OCI-LY7 (cell line): ENCODE results near the gene ATXN1. TPM values are rescaled to one million over a fixed set of nuclear protein-coding genes. Genes with fewer than 3 reads are reported as not detected.

Source experiments
- BruUV-seq: library from RNA; stranded (reverse); fragments of 400-500 nt; replicated peaks from 2 replicates; lab custom pipeline; 2021; lab: Mats Ljungman, UMichigan
- CTCF ChIA-PET: fragments of 300-600 bp; sonication (Branson Sonifier 250); formaldehyde crosslinking; loops from one replicate; lab custom pipeline; 2022; ENCODE audit warnings: antibody characterized with exemption; ENCODE audit not compliant: unreplicated experiment; lab: Charles Lee
- POLR2A ChIA-PET: fragments of 300-600 bp; sonication (Branson Sonifier 250); formaldehyde crosslinking; loops from one replicate; lab custom pipeline; 2022; ENCODE audit warnings: antibody characterized with exemption; lab: Charles Lee
- DNase-seq: peaks from one replicate; pipeline ENCODE4 v3.0.0-alpha.2; 2015; ENCODE audit warnings: low spot score
- H2AFZ ChIP-seq: fragments of 200-600 bp; sonication (generic), shearing (Covaris generic); 2 replicates; pipeline ENCODE4 v1.6.1; 2014; ENCODE audit warnings: mild to moderate bottlenecking, antibody characterized with exemption, low read length, moderate library complexity
- H3K27ac ChIP-seq: fragments of 200-600 bp; sonication (generic); 2 replicates; pipeline ENCODE4 v1.5.1; 2014; ENCODE audit warnings: mixed run types, low read depth, mild to moderate bottlenecking, moderate library complexity, low read length, inconsistent platforms; ENCODE audit not compliant: poor library complexity, severe bottlenecking
- H3K36me3 ChIP-seq: fragments of 200-600 bp; sonication (generic); 2 replicates; pipeline ENCODE4 v1.6.1; 2014; ENCODE audit warnings: mild to moderate bottlenecking, antibody characterized with exemption, low read length, moderate library complexity, mixed read lengths; ENCODE audit not compliant: insufficient read depth
- H3K4me1 ChIP-seq: fragments of 200-600 bp; sonication (generic); 2 replicates; pipeline ENCODE4 v1.5.1; 2014; ENCODE audit warnings: mild to moderate bottlenecking, low read length; ENCODE audit not compliant: insufficient read depth, poor library complexity, severe bottlenecking
- H3K4me2 ChIP-seq: fragments of 200-600 bp; sonication (generic); 2 replicates; pipeline ENCODE4 v1.6.1; 2014; ENCODE audit warnings: mild to moderate bottlenecking, low read length
- H3K4me3 ChIP-seq: fragments of 200-600 bp; sonication (generic); 2 replicates; pipeline ENCODE4 v1.5.1; 2014; ENCODE audit warnings: mild to moderate bottlenecking, low read depth, low read length; ENCODE audit not compliant: poor library complexity, severe bottlenecking
- H3K79me2 ChIP-seq: fragments of 200-600 bp; sonication (generic); 2 replicates; pipeline ENCODE4 v1.6.1; 2016; ENCODE audit warnings: low read depth, mild to moderate bottlenecking, low read length, moderate library complexity, mixed read lengths; ENCODE audit not compliant: insufficient read depth
- H3K9me2 ChIP-seq: fragments of 200-600 bp; sonication (generic); 2 replicates; pipeline ENCODE4 v1.6.1; 2016; ENCODE audit warnings: mild to moderate bottlenecking, low read length, mixed read lengths; ENCODE audit not compliant: insufficient read depth
- H3K9me3 ChIP-seq: fragments of 200-600 bp; sonication (generic); 2 replicates; pipeline ENCODE4 v1.6.1; 2014; ENCODE audit warnings: mild to moderate bottlenecking, mixed run types, low read length, mixed read lengths
- H4K20me1 ChIP-seq: fragments of 200-600 bp; sonication (generic); 2 replicates; pipeline ENCODE4 v1.6.1; 2014; ENCODE audit warnings: mild to moderate bottlenecking, antibody characterized with exemption, low read length, moderate library complexity, mixed read lengths; ENCODE audit not compliant: insufficient read depth
- EZH2phosphoT487 ChIP-seq: fragments of 200-600 bp; sonication (generic); IDR thresholded peaks from 2 replicates; pipeline ENCODE4 v1.6.1; 2018; ENCODE audit warnings: low read depth, borderline replicate concordance, mild to moderate bottlenecking, mixed run types, antibody characterized with exemption, low read length, moderate library complexity, mixed read lengths
- intact Hi-C: fragments of 100-400 bp; cut with micrococcal nuclease; formaldehyde crosslinking; loops from one replicate; pipeline ENCODE4 v1.10.0; 2022; ENCODE audit not compliant: unreplicated experiment
- total RNA-seq, 2 experiments: library from RNA; depleted of rRNA in 1 of 2; stranded (reverse); fragments of >200 nt in 1 of 2; shearing (Covaris generic) in 1 of 2; gene quantifications; 2 replicates each; pipeline ENCODE4 v1.2.3, GENCODE V29; 2014 to 2022
- TF ChIP-seq, protein P1 (sequence below): fragments of 200-600 bp; sonication (generic); conservative IDR thresholded peaks from 2 replicates; pipeline ENCODE4 v1.5.1; 2014; ENCODE audit warnings: mild to moderate bottlenecking, antibody characterized with exemption, low read length, moderate library complexity, mixed read lengths

The ATXN1 gene
- total RNA-seq, 2 experiments from 2014 or later = not detected

DNA sequence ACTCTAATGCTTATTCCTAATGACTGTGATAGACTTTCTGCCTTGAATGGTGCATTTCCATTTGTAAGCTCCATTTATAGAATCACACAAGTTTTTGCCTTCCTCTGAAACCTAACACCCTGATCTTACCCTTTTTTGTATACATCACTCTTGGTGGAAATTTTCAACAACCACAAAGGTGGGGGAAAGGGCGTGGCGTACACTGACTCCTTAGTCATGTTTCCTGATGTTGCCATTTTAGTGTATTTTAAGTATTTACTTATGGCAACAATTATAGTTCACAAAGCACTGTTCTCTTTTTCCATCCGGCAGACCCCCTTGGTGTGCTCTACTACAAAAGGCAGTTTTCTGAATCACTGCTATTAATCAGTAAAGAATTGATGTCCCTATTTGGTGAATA lies 92.0 kb downstream of the ATXN1 start:
- ChIA-PET POLR2A (interaction anchor here (0.6 kb wide), 1 partner anchor 134 kb away, joined by 3 read pairs; no protein-coding TSS in a partner anchor), CTCF (no interaction called here)
- no peak for TF ChIP-seq EZH2phosphoT487
- TF ChIP-seq, protein P1, sequence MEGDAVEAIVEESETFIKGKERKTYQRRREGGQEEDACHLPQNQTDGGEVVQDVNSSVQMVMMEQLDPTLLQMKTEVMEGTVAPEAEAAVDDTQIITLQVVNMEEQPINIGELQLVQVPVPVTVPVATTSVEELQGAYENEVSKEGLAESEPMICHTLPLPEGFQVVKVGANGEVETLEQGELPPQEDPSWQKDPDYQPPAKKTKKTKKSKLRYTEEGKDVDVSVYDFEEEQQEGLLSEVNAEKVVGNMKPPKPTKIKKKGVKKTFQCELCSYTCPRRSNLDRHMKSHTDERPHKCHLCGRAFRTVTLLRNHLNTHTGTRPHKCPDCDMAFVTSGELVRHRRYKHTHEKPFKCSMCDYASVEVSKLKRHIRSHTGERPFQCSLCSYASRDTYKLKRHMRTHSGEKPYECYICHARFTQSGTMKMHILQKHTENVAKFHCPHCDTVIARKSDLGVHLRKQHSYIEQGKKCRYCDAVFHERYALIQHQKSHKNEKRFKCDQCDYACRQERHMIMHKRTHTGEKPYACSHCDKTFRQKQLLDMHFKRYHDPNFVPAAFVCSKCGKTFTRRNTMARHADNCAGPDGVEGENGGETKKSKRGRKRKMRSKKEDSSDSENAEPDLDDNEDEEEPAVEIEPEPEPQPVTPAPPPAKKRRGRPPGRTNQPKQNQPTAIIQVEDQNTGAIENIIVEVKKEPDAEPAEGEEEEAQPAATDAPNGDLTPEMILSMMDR = no peak
- H2AFZ ChIP-seq = no peak overlapping the region
- no peaks in the 10 kb centered on the region for H3K9me3 ChIP-seq
- no peaks in the 10 kb centered on the region for H3K36me3 ChIP-seq
- H3K79me2 ChIP-seq = no peaks in the 10 kb centered on the region
- H3K4me2 ChIP-seq = no peak overlapping the region
- H3K9me2 ChIP-seq = no peaks in the 10 kb centered on the region
- no peaks in the 10 kb centered on the region for H3K4me1 ChIP-seq
- intact Hi-C loops = no loop called here
- no TSS peak for BruUV-seq
- no peaks in the 10 kb centered on the region for H4K20me1 ChIP-seq
- H3K4me3 ChIP-seq = no peak overlapping the region
- no peak overlapping the region for H3K27ac ChIP-seq
- no peak for DNase-seq

- Histone ChIP-seq H3K79me2 (no peaks in the 10 kb centered on the region), H3K9me3 (no peaks in the 10 kb centered on the region), H4K20me1 (no peaks in the 10 kb centered on the region), H3K27ac (no peak overlapping the region), H2AFZ (no peak overlapping the region), H3K9me2 (no peaks in the 10 kb centered on the region), H3K36me3 (no peaks in the 10 kb centered on the region), H3K4me3 (no peak overlapping the region), H3K4me2 (no peak overlapping the region), H3K4me1 (no peaks in the 10 kb centered on the region)
- intact Hi-C loops = no loop called here
- no peak for TF ChIP-seq EZH2phosphoT487
- TF ChIP-seq, protein P1 = no peak
- BruUV-seq = no TSS peak
- ChIA-PET POLR2A (no interaction called here), CTCF (no interaction called here)
- no peak for DNase-seq
Observed at GRCh38 chr6:16667509-16667908, 93.8 kb downstream of the ATXN1 start.

DNA sequence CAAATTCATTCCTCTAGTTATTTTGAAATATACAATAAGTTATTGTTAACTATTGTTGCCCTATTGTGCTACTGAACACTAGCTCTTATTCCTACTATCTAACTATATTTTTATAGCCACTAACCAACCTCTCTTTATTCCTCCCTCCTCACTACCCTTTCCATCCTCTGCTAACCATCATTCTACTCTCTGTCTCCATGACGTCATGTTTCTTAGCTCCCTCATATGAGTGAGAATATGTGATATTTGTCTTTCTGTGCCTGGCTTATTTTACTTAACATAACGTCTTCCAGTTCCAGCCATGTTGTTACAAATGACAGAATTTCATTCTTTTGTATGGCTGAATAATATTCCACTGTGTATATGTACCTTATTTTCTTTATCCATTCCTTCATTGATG lies 95.3 kb downstream of the ATXN1 start:
- TF ChIP-seq, protein P1 = no peak
- TF ChIP-seq EZH2phosphoT487 = no peak
- Histone ChIP-seq H3K27ac (no peak overlapping the region), H3K4me1 (no peaks in the 10 kb centered on the region), H3K4me3 (no peak overlapping the region), H3K36me3 (no peaks in the 10 kb centered on the region), H4K20me1 (no peaks in the 10 kb centered on the region), H3K9me2 (no peaks in the 10 kb centered on the region), H3K79me2 (no peaks in the 10 kb centered on the region), H2AFZ (no peak overlapping the region), H3K4me2 (no peak overlapping the region), H3K9me3 (no peaks in the 10 kb centered on the region)
- no TSS peak for BruUV-seq
- ChIA-PET POLR2A (interaction anchor here (0.8 kb wide), 2 partner anchors 20 to 33 kb away, joined by 3 to 5 read pairs; no protein-coding TSS in a partner anchor), CTCF (no interaction called here)
- intact Hi-C loops = no loop called here
- no peak for DNase-seq
